Activated naive CD8-positive, alpha-beta T cell treated with anti-CD3 and anti-CD28 coated beads for 36 hours (primary cell): ENCODE data around the gene NTRK3. TPM values are rescaled to one million over a fixed set of nuclear protein-coding genes. Genes with fewer than 3 reads are reported as not detected.

Experiments used
- DNase-seq: peaks from one replicate; pipeline ENCODE4 v3.0.0; 2021
- H3K27ac Mint-ChIP-seq: one replicate; pipeline ENCODE4 v1.8.0; 2022; ENCODE audit warnings: mild to moderate bottlenecking, moderate library complexity, mixed read lengths
- H3K27me3 Mint-ChIP-seq: one replicate; pipeline ENCODE4 v1.8.0; 2022; ENCODE audit warnings: mild to moderate bottlenecking, mixed read lengths
- H3K36me3 Mint-ChIP-seq: one replicate; pipeline ENCODE4 v1.8.0; 2021; ENCODE audit warnings: mild to moderate bottlenecking, mixed read lengths
- H3K4me1 Mint-ChIP-seq: one replicate; pipeline ENCODE4 v1.8.0; 2021; ENCODE audit warnings: mixed read lengths
- H3K4me3 Mint-ChIP-seq: one replicate; pipeline ENCODE4 v1.8.0; 2022; ENCODE audit warnings: mild to moderate bottlenecking, moderate library complexity, mixed read lengths
- H3K9me3 Mint-ChIP-seq: one replicate; pipeline ENCODE4 v1.8.0; 2022; ENCODE audit warnings: mixed read lengths
- total RNA-seq, 2 experiments: library from RNA; stranded (reverse); gene quantifications; one replicate each; pipeline ENCODE4 v1.2.3, GENCODE V29; 2021

Gene NTRK3
- total RNA-seq, 2 experiments from 2014 or later: not detected

- Mint-ChIP-seq H3K27ac (no peak overlapping the region), H3K36me3 (no peaks in the 10 kb centered on the region), H3K4me1 (peaks cover 2% of the 10 kb centered on the region), H3K27me3 (peaks cover 30% of the 10 kb centered on the region), H3K9me3 (no peaks in the 10 kb centered on the region), H3K4me3 (no peak overlapping the region)
- DNase-seq: peak; percentile 72
Measured at GRCh38 chr15:88246666-88247446, 9.7 kb downstream of the NTRK3 start.

GRCh38 chr15:88246081-88246480, 10.5 kb downstream of the NTRK3 start:
- Mint-ChIP-seq H3K9me3 (no peaks in the 10 kb centered on the region), H3K4me3 (no peak overlapping the region), H3K36me3 (no peaks in the 10 kb centered on the region), H3K4me1 (peaks cover 2% of the 10 kb centered on the region), H3K27ac (no peak overlapping the region), H3K27me3 (peaks cover 32% of the 10 kb centered on the region)
- no peak for DNase-seq

- peak; percentile 17 for DNase-seq
Measured at GRCh38 chr15:88243895-88244787, 12.4 kb downstream of the NTRK3 start.

GRCh38 chr15:88242586-88243555, 13.7 kb downstream of the NTRK3 start:
- DNase-seq: no peak
- H3K27ac Mint-ChIP-seq: no peak overlapping the region
- H3K9me3 Mint-ChIP-seq: no peaks in the 10 kb centered on the region
- H3K4me3 Mint-ChIP-seq: no peak overlapping the region
- no peaks in the 10 kb centered on the region for H3K36me3 Mint-ChIP-seq
- peaks cover 39% of the 10 kb centered on the region for H3K27me3 Mint-ChIP-seq
- peaks cover 2% of the 10 kb centered on the region for H3K4me1 Mint-ChIP-seq

More at GRCh38 chr15:88243895-88244787, 12.4 kb downstream of the NTRK3 start:
- H3K9me3 Mint-ChIP-seq: no peaks in the 10 kb centered on the region
- H3K4me1 Mint-ChIP-seq: peaks cover 2% of the 10 kb centered on the region
- H3K27me3 Mint-ChIP-seq: peaks cover 39% of the 10 kb centered on the region
- H3K27ac Mint-ChIP-seq: no peak overlapping the region
- H3K36me3 Mint-ChIP-seq: no peaks in the 10 kb centered on the region
- H3K4me3 Mint-ChIP-seq: no peak overlapping the region

- no peak for DNase-seq
- no peak overlapping the region for H3K4me3 Mint-ChIP-seq
- H3K4me1 Mint-ChIP-seq: no peaks in the 10 kb centered on the region
- H3K27ac Mint-ChIP-seq: no peak overlapping the region
- no peaks in the 10 kb centered on the region for H3K9me3 Mint-ChIP-seq
- peaks cover 29% of the 10 kb centered on the region for H3K27me3 Mint-ChIP-seq
- H3K36me3 Mint-ChIP-seq: no peaks in the 10 kb centered on the region
Measured at GRCh38 chr15:88241461-88241860, 15.1 kb downstream of the NTRK3 start.

GRCh38 chr15:88241060-88241459, 15.5 kb downstream of the NTRK3 start:
- no peak for DNase-seq
- H3K27ac Mint-ChIP-seq: no peak overlapping the region
- H3K4me3 Mint-ChIP-seq: no peak overlapping the region
- H3K9me3 Mint-ChIP-seq: no peaks in the 10 kb centered on the region
- no peaks in the 10 kb centered on the region for H3K36me3 Mint-ChIP-seq
- no peaks in the 10 kb centered on the region for H3K4me1 Mint-ChIP-seq
- H3K27me3 Mint-ChIP-seq: peaks cover 26% of the 10 kb centered on the region

- Mint-ChIP-seq H3K27ac (no peak overlapping the region), H3K9me3 (no peaks in the 10 kb centered on the region), H3K27me3 (peaks cover 26% of the 10 kb centered on the region), H3K4me3 (no peak overlapping the region), H3K36me3 (no peaks in the 10 kb centered on the region), H3K4me1 (no peaks in the 10 kb centered on the region)
- DNase-seq: no peak
Measured at GRCh38 chr15:88239594-88239993, 16.9 kb downstream of the NTRK3 start.

GRCh38 chr15:88238618-88239430, 17.7 kb downstream of the NTRK3 start:
- DNase-seq: no peak
- Mint-ChIP-seq H3K9me3 (no peaks in the 10 kb centered on the region), H3K27ac (no peak overlapping the region), H3K4me3 (no peak overlapping the region), H3K4me1 (no peaks in the 10 kb centered on the region), H3K36me3 (no peaks in the 10 kb centered on the region), H3K27me3 (peaks cover 24% of the 10 kb centered on the region)

- Mint-ChIP-seq H3K27me3 (peaks cover 12% of the 10 kb centered on the region), H3K9me3 (no peaks in the 10 kb centered on the region), H3K4me1 (no peaks in the 10 kb centered on the region), H3K27ac (no peak overlapping the region), H3K36me3 (no peaks in the 10 kb centered on the region), H3K4me3 (no peak overlapping the region)
- no peak for DNase-seq
Measured at GRCh38 chr15:88234711-88235110, 21.8 kb downstream of the NTRK3 start.

GRCh38 chr15:88233921-88234320, 22.6 kb downstream of the NTRK3 start:
- H3K4me1 Mint-ChIP-seq: no peaks in the 10 kb centered on the region
- H3K36me3 Mint-ChIP-seq: no peaks in the 10 kb centered on the region
- no peaks in the 10 kb centered on the region for H3K9me3 Mint-ChIP-seq
- peaks cover 12% of the 10 kb centered on the region for H3K27me3 Mint-ChIP-seq
- H3K4me3 Mint-ChIP-seq: no peak overlapping the region
- H3K27ac Mint-ChIP-seq: no peak overlapping the region
- no peak for DNase-seq

GRCh38 chr15:88232771-88233201, 23.8 kb downstream of the NTRK3 start:
- Mint-ChIP-seq H3K9me3 (no peaks in the 10 kb centered on the region), H3K4me3 (no peak overlapping the region), H3K36me3 (no peaks in the 10 kb centered on the region), H3K27ac (no peak overlapping the region), H3K4me1 (no peaks in the 10 kb centered on the region), H3K27me3 (peaks cover 14% of the 10 kb centered on the region)
- DNase-seq: no peak

GRCh38 chr15:88231909-88232644, 24.5 kb downstream of the NTRK3 start:
- no peaks in the 10 kb centered on the region for H3K9me3 Mint-ChIP-seq
- no peak overlapping the region for H3K27ac Mint-ChIP-seq
- no peaks in the 10 kb centered on the region for H3K36me3 Mint-ChIP-seq
- no peak overlapping the region for H3K4me3 Mint-ChIP-seq
- H3K4me1 Mint-ChIP-seq: no peaks in the 10 kb centered on the region
- H3K27me3 Mint-ChIP-seq: peaks cover 16% of the 10 kb centered on the region
- DNase-seq: no peak

GRCh38 chr15:88230823-88231222, 25.7 kb downstream of the NTRK3 start:
- H3K9me3 Mint-ChIP-seq: no peaks in the 10 kb centered on the region

More at GRCh38 chr15:88230823-88231222, 25.7 kb downstream of the NTRK3 start:
- peaks cover 16% of the 10 kb centered on the region for H3K27me3 Mint-ChIP-seq
- DNase-seq: no peak
- H3K4me1 Mint-ChIP-seq: no peaks in the 10 kb centered on the region
- no peak overlapping the region for H3K4me3 Mint-ChIP-seq
- H3K27ac Mint-ChIP-seq: no peak overlapping the region
- no peaks in the 10 kb centered on the region for H3K36me3 Mint-ChIP-seq
